Temporal lobe (tissue), 1 donor: Measurements from ENCODE around the gene IGFN1. TPM values are rescaled to one million over a fixed set of nuclear protein-coding genes. Genes with fewer than 3 reads are reported as not detected.

Experiments used
- total RNA-seq: library from RNA; depleted of rRNA; stranded (reverse); fragments of >200 nt; gene quantifications from one replicate; pipeline ENCODE4 v1.2.3, GENCODE V29; 2014

Gene IGFN1
- total RNA-seq, 1 donor from 2014 or later: 0.25 TPM

Other genes starting within 250 kb of the IGFN1 start
- gene KIF21B, start 167.1 kb upstream of the IGFN1 start, total RNA-seq: 178 TPM
- gene CACNA1S, start 78.4 kb upstream of the IGFN1 start, total RNA-seq: under 0.01 TPM
- gene ASCL5, start 63.6 kb upstream of the IGFN1 start, total RNA-seq: not detected
- gene TMEM9, start 36.4 kb upstream of the IGFN1 start, total RNA-seq: 53.6 TPM
- 0.25 TPM for gene PKP1, start 92.7 kb downstream of the IGFN1 start, total RNA-seq
- gene TNNT2, start 186.9 kb downstream of the IGFN1 start, total RNA-seq: 0.25 TPM
- gene LAD1, start 208.5 kb downstream of the IGFN1 start, total RNA-seq: not detected
- gene TNNI1, start 230.9 kb downstream of the IGFN1 start, total RNA-seq: not detected